Measurements from ENCODE around the gene HYOU1. TPM values are rescaled to one million over a fixed set of nuclear protein-coding genes. Genes with fewer than 3 reads are reported as not detected.
A peak's percentile ranks its signal among the peaks of the same experiment; 100 is the strongest.

The HYOU1 gene
- total RNA-seq, 2 experiments from 2014 or later, result 133 to 135 TPM

- Mint-ChIP-seq H3K27me3 (ENCODE audit: low read depth) (no peaks in the 10 kb centered on the region), H3K36me3 (ENCODE audit: low read depth) (peaks cover 46% of the 10 kb centered on the region), H3K27ac (peak within 1 kb of the TSS; percentile 92), H3K4me3 (peak within 1 kb of the TSS; percentile 90), H3K4me1 (ENCODE audit: low read depth) (peaks cover 39% of the 10 kb centered on the region), H3K9me3 (ENCODE audit: insufficient read depth) (no peaks in the 10 kb centered on the region)
- peak; percentile 97 for DNase-seq
- POLR2A ChIA-PET, result interaction anchor here (0.5 to 2.8 kb wide), 23 partner anchors 14 to 720 kb away, joined by 3 to 37 read pairs (median 4); partner anchors contain the start of genes DDX6, DPAGT1, RPS25 and SLC37A4
- peak; percentile 96 for ATAC-seq
- CTCF ChIA-PET, result interaction anchor here (0.7 to 1.6 kb wide), 10 partner anchors 15 to 595 kb away, joined by 3 to 9 read pairs (median 4); partner anchors contain the start of genes RPS25 and TRAPPC4
Measured at GRCh38 chr11:118997627-118998387, 59.2 kb downstream of the HYOU1 start, which contains the start of gene CENATAC. Gene CENATAC, plus strand, starts transcription at chr11:118998138. Its CDS starts 60 bp downstream, at chr11:118998198.

GRCh38 chr11:118996926-118997626 lies 59.9 kb downstream of the HYOU1 start:
- Mint-ChIP-seq H3K9me3 (ENCODE audit: insufficient read depth) (no peaks in the 10 kb centered on the region), H3K4me3 (peak overlapping the region; percentile 90), H3K27ac (peak overlapping the region; percentile 92), H3K36me3 (ENCODE audit: low read depth) (peaks cover 42% of the 10 kb centered on the region), H3K27me3 (ENCODE audit: low read depth) (no peaks in the 10 kb centered on the region), H3K4me1 (ENCODE audit: low read depth) (peaks cover 39% of the 10 kb centered on the region)
- ChIA-PET CTCF (interaction anchor here (0.7 to 1.6 kb wide), 10 partner anchors 16 to 595 kb away, joined by 3 to 9 read pairs (median 4); partner anchors contain the start of genes RPS25 and TRAPPC4), POLR2A (interaction anchor here (0.6 to 2.8 kb wide), 20 partner anchors 13 to 720 kb away, joined by 3 to 37 read pairs (median 4); partner anchors contain the start of genes DPAGT1, RPS25, SLC37A4 and TRAPPC4)
- ATAC-seq, result peak; percentile 36
- peak; percentile 37 for DNase-seq

Small RNAs within 50 kb of the gene (microRNA-seq; reads per million reads assigned to microRNA genes)
- gene MIR3656, result not detected

Other genes with a start within 250 kb of the HYOU1 start
- under 1 TPM; 0.08 to 0.18 TPM for gene CXCR5, start 173.3 kb downstream of the HYOU1 start, total RNA-seq
- 10 to 100 TPM; 70.0 to 70.6 TPM for gene BCL9L, start 131.3 kb downstream of the HYOU1 start, total RNA-seq
- gene UPK2, start 100.9 kb downstream of the HYOU1 start, total RNA-seq, result not detected
- not detected for gene FOXR1, start 85.4 kb downstream of the HYOU1 start, total RNA-seq
- gene CENATAC, start 59.1 kb downstream of the HYOU1 start, total RNA-seq, result 10 to 100 TPM; 39.3 to 41.1 TPM
- gene RPS25, start 38.9 kb downstream of the HYOU1 start, total RNA-seq, result 1,000 to 10,000 TPM; 1,115 to 1,170 TPM
- 10 to 100 TPM; 58.6 to 65.0 TPM for gene TRAPPC4, start 38.4 kb downstream of the HYOU1 start, total RNA-seq
- gene SLC37A4, start 26.3 kb downstream of the HYOU1 start, total RNA-seq, result 10 to 100 TPM; 22.4 to 26.6 TPM
- 10 to 100 TPM; 30.8 to 31.6 TPM for gene VPS11, start 10.6 kb upstream of the HYOU1 start, total RNA-seq
- 10 to 100 TPM; 31.0 to 32.5 TPM for gene HMBS, start 27.7 kb upstream of the HYOU1 start, total RNA-seq
- gene DPAGT1, start 44.6 kb upstream of the HYOU1 start, total RNA-seq, result 10 to 100 TPM; 52.5 to 57.7 TPM
- gene C2CD2L, start 50.1 kb upstream of the HYOU1 start, total RNA-seq, result 10 to 100 TPM; 33.2 to 35.2 TPM
- gene HINFP, start 64.4 kb upstream of the HYOU1 start, total RNA-seq, result 10 to 100 TPM; 36.1 to 40.9 TPM
- gene ABCG4, start 91.8 kb upstream of the HYOU1 start, total RNA-seq, result under 1 TPM in 1 of 2 experiments, not detected in 1; 0.18 TPM
- 10 to 100 TPM; 24.6 to 24.8 TPM for gene NLRX1, start 111.5 kb upstream of the HYOU1 start, total RNA-seq
- gene NHERF4, start 128.3 kb upstream of the HYOU1 start, total RNA-seq, result under 1 TPM; 0.18 to 0.63 TPM
- 10 to 100 TPM; 43.6 to 43.7 TPM for gene CBL, start 149.1 kb upstream of the HYOU1 start, total RNA-seq